CD14-positive monocyte (primary cell): Measurements from ENCODE around the gene DCLRE1B. TPM values are rescaled to one million over a fixed set of nuclear protein-coding genes. Genes with fewer than 3 reads are reported as not detected.
A peak's percentile ranks its signal among the peaks of the same experiment; 100 is the strongest.

Source experiments
- DNase-seq, 3 donors: peaks; one replicate each; pipeline ENCODE4 v3.0.0-alpha.2; 2011 to 2022
- H2AFZ ChIP-seq: 2 replicates; pipeline ENCODE4 v1.6.0; 2012; ENCODE audit warnings: mild to moderate bottlenecking, low read depth, low read length, inconsistent platforms; ENCODE audit not compliant: insufficient read depth, poor library complexity, severe bottlenecking
- H3K27ac ChIP-seq, 2 donors: 1 replicate in 1 of 2; 2 replicates in 1 of 2; pipeline ENCODE4 v1.5.1; 2012 to 2013; ENCODE audit warnings: low read length in 2 of 2, control low read depth in 1 of 2, inconsistent platforms in 1 of 2, low read depth in 1 of 2, mild to moderate bottlenecking in 1 of 2
- H3K27me3 ChIP-seq, 2 donors: one replicate each; pipeline versions ENCODE4 v1.6.0 to v1.6.1; 2011 to 2013; ENCODE audit warnings: low read length in 2 of 2; ENCODE audit not compliant: control insufficient read depth in 2 of 2, insufficient read depth in 2 of 2
- H3K36me3 ChIP-seq, 2 donors: replicated peaks in 1 of 2; 1 replicate in 1 of 2; 2 replicates in 1 of 2; pipeline versions ENCODE4 v1.5.1 to v1.6.1; 2012 to 2013; ENCODE audit warnings: low read length in 2 of 2, control low read depth in 1 of 2, inconsistent platforms in 1 of 2, mild to moderate bottlenecking in 1 of 2; ENCODE audit not compliant: insufficient read depth in 2 of 2, control insufficient read depth in 1 of 2
- H3K4me1 ChIP-seq, 2 donors: 1 replicate in 1 of 2; 2 replicates in 1 of 2; pipeline versions ENCODE4 v1.5.1 to v1.6.1; 2012 to 2013; ENCODE audit warnings: low read length in 2 of 2, control low read depth in 1 of 2, inconsistent platforms in 1 of 2, mild to moderate bottlenecking in 1 of 2, moderate library complexity in 1 of 2; ENCODE audit not compliant: insufficient read depth in 2 of 2, control insufficient read depth in 1 of 2
- H3K4me2 ChIP-seq: replicated peaks from 2 replicates; pipeline ENCODE3; 2012; ENCODE audit warnings: low read length, moderate library complexity, mild to moderate bottlenecking; ENCODE audit not compliant: poor library complexity, severe bottlenecking; ENCODE audit errors: extremely low read depth
- H3K4me3 ChIP-seq, 3 experiments: fragments of 200-600 bp in 1 of 3; sonication (generic) in 1 of 3; replicated peaks in 1 of 3; 1 replicate in 2 of 3; 2 replicates in 1 of 3; pipeline ENCODE4 v1.5.1; 2011 to 2013; ENCODE audit warnings: low read length in 3 of 3, mild to moderate bottlenecking in 3 of 3, control low read depth in 2 of 3, low read depth in 2 of 3, inconsistent platforms in 1 of 3, moderate library complexity in 1 of 3
- H3K79me2 ChIP-seq: 2 replicates; pipeline ENCODE4 v1.6.0; 2012; ENCODE audit warnings: mild to moderate bottlenecking, control low read depth, inconsistent platforms, low read length, moderate library complexity; ENCODE audit not compliant: insufficient read depth
- H3K9ac ChIP-seq: 2 replicates; pipeline ENCODE4 v1.6.0; 2017; ENCODE audit warnings: low read length, mild to moderate bottlenecking; ENCODE audit not compliant: insufficient read depth, poor library complexity, severe bottlenecking
- H3K9me3 ChIP-seq, 2 donors: replicated peaks in 1 of 2; 1 replicate in 1 of 2; 2 replicates in 1 of 2; pipeline versions ENCODE4 v1.5.1 to v1.6.1; 2012 to 2013; ENCODE audit warnings: low read length in 2 of 2, control low read depth in 1 of 2; ENCODE audit not compliant: control insufficient read depth in 1 of 2, insufficient read depth in 1 of 2
- H4K20me1 ChIP-seq: 2 replicates; pipeline ENCODE4 v1.6.0; 2012; ENCODE audit warnings: mild to moderate bottlenecking, low read length, control low read depth, moderate library complexity; ENCODE audit not compliant: insufficient read depth
- H3K27ac Mint-ChIP-seq, 7 donors: one replicate each; pipeline ENCODE4 v1.8.0; 2020; ENCODE audit warnings: mild to moderate bottlenecking in 7 of 7, mixed read lengths in 7 of 7, moderate library complexity in 6 of 7, inconsistent platforms in 2 of 7
- H3K27me3 Mint-ChIP-seq, 3 donors: one replicate each; pipeline ENCODE4 v1.8.0; 2021 to 2022; ENCODE audit warnings: low read depth in 3 of 3, mild to moderate bottlenecking in 3 of 3, mixed read lengths in 3 of 3, moderate library complexity in 3 of 3, inconsistent platforms in 1 of 3
- H3K36me3 Mint-ChIP-seq, 2 donors: one replicate each; pipeline ENCODE4 v1.8.0; 2020; ENCODE audit warnings: mixed read lengths in 2 of 2, inconsistent platforms in 1 of 2, mild to moderate bottlenecking in 1 of 2
- H3K4me1 Mint-ChIP-seq: one replicate; pipeline ENCODE4 v1.8.0; 2020; ENCODE audit warnings: mild to moderate bottlenecking, mixed read lengths
- H3K4me3 Mint-ChIP-seq, 2 donors: one replicate each; pipeline ENCODE4 v1.8.0; 2020; ENCODE audit warnings: mild to moderate bottlenecking in 2 of 2, mixed read lengths in 2 of 2, moderate library complexity in 1 of 2
- H3K9me3 Mint-ChIP-seq, 7 donors: one replicate each; pipeline ENCODE4 v1.8.0; 2020 to 2022; ENCODE audit warnings: mixed read lengths in 7 of 7, mild to moderate bottlenecking in 6 of 7, moderate library complexity in 6 of 7, inconsistent platforms in 2 of 7
- WGBS: methylation state at CpG from one replicate; pipeline ENCODE4 v1.1.5; 2013; ENCODE audit warnings: missing lambda C conversion rate; ENCODE audit not compliant: insufficient coverage; 5-methylcytosine and 5-hydroxymethylcytosine counted together
- intact Hi-C, 2 donors: fragments of 100-400 bp; cut with micrococcal nuclease; formaldehyde crosslinking; loops; one replicate each; pipeline versions ENCODE4 v1.15.0 to v1.15.1; 2023
- polyA plus RNA-seq, 3 donors: library from polyadenylated mRNA; depleted of rRNA in 1 of 3; unstranded in 2 of 3; stranded (reverse) in 1 of 3; fragments of 300-500 nt in 2 of 3; fragments of >200 nt in 1 of 3; fragmentation: Illumina TruSeq in 2 of 3; gene quantifications; 1 replicate in 2 of 3; 2 replicates in 1 of 3; pipeline ENCODE4 v1.2.3, GENCODE V29; 2012 to 2021
- TF ChIP-seq, protein P1 (sequence below): fragments of 200-600 bp; IDR thresholded peaks from one replicate; pipeline ENCODE4 v1.8.0; 2022; ENCODE audit warnings: antibody characterized with exemption, mild to moderate bottlenecking

Gene DCLRE1B
- polyA plus RNA-seq, 3 donors, result 3.0 to 5.7 (median 4.5) TPM

DNA sequence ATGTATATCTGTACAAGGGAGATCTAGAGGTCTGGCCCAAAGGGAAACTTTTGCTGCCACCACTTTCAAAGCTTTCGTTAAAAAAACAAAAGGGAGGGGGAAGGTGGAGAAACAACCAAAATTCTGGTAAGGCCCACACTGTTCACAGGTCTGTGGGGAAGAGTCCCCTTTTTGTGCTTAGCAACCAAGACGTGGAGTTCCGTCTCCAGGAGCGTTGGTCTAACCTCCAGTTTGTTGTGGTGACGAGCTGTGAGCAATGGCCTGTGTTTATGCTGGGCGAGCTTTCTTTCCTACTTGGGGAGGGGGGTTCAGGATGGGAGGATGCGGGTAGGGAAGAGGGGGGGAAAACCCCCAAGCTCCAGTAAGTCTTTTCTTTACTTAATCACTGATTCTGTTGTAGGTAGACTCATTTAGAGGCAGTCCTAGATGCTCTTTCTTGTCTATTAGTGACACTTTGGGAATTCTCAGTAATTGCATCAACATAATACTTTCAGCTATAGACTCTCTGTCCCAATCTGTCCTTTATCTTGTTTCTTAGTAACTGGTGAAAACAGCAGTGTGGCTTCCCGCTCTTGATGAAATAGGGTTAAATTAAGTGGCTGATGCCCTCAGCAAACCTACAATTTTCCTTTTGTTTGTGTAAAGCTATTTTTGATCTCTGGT is 25.5 kb downstream of the DCLRE1B start:
- Mint-ChIP-seq H3K27me3 (peaks cover 1 to 3% (median 2%) of the 10 kb centered on the region in 3 donors), H3K27ac (peak overlapping the region; percentile 98 to 99 (median 98)), H3K4me3 (peak overlapping the region; percentile 95 to 96), H3K4me1 (peaks cover 59% of the 10 kb centered on the region), H3K36me3 (peaks cover 5 to 8% of the 10 kb centered on the region in 2 donors), H3K9me3 (peaks cover 0 to 4% (median 0%) of the 10 kb centered on the region in 7 donors)
- WGBS, result 0% methylated on average over 5 of the region's 8 CpGs
- H3K9ac ChIP-seq, result peak overlapping the region; percentile 98
- peaks cover 55% of the 10 kb centered on the region for H4K20me1 ChIP-seq
- no peaks in the 10 kb centered on the region for H3K27me3 ChIP-seq
- no peaks in the 10 kb centered on the region for H3K9me3 ChIP-seq
- H3K4me2 ChIP-seq, result peak overlapping the region; percentile 80
- H2AFZ ChIP-seq, result peak overlapping the region; percentile 95
- H3K36me3 ChIP-seq, result no peaks in the 10 kb centered on the region
- TF ChIP-seq, protein P1, sequence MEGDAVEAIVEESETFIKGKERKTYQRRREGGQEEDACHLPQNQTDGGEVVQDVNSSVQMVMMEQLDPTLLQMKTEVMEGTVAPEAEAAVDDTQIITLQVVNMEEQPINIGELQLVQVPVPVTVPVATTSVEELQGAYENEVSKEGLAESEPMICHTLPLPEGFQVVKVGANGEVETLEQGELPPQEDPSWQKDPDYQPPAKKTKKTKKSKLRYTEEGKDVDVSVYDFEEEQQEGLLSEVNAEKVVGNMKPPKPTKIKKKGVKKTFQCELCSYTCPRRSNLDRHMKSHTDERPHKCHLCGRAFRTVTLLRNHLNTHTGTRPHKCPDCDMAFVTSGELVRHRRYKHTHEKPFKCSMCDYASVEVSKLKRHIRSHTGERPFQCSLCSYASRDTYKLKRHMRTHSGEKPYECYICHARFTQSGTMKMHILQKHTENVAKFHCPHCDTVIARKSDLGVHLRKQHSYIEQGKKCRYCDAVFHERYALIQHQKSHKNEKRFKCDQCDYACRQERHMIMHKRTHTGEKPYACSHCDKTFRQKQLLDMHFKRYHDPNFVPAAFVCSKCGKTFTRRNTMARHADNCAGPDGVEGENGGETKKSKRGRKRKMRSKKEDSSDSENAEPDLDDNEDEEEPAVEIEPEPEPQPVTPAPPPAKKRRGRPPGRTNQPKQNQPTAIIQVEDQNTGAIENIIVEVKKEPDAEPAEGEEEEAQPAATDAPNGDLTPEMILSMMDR, result no peak
- H3K4me1 ChIP-seq, result peaks cover 43 to 62% of the 10 kb centered on the region in 2 donors
- peaks cover 70% of the 10 kb centered on the region for H3K79me2 ChIP-seq
- peak overlapping the region; percentile 70 to 99 (median 94) for H3K4me3 ChIP-seq
- intact Hi-C loops, result loop anchor here (5.0 kb wide), 2 partner anchors 58 to 63 kb away; partner anchors contain the start of gene PTPN22 (in 1 of the 2)
- peak; percentile 81 to 94 (median 85) for DNase-seq
- peak overlapping the region; percentile 91 to 99 for H3K27ac ChIP-seq

DNA sequence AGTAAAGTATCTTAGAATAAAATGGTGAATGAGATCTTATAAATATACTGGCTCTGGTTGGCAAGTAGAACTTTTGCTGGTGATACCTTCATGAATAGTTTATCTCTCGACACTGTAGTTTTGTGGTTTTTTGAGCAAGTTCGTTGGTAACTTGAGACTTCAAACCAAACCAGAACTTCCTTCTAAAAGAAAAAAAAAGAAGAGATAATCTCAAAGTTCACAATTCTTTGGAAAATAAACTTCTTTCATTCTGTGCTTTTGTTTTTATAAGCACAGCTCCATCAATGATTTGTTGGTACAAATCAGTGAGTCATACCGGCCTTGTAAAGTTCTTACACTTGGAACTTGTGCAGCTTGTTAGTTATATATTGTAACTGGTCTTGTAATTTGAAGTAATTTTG is 26.3 kb downstream of the DCLRE1B start:
- Mint-ChIP-seq H3K36me3 (peaks cover 5 to 8% of the 10 kb centered on the region in 2 donors), H3K9me3 (peaks cover 0 to 4% (median 0%) of the 10 kb centered on the region in 7 donors), H3K4me3 (peak overlapping the region; percentile 95 to 96), H3K4me1 (peaks cover 67% of the 10 kb centered on the region), H3K27ac (peak overlapping the region; percentile 98 to 99 (median 98)), H3K27me3 (peaks cover 1 to 3% (median 2%) of the 10 kb centered on the region in 3 donors)
- peak overlapping the region in 1 of 2 donors; percentile 99 for H3K27ac ChIP-seq
- H3K4me1 ChIP-seq, result peaks cover 43 to 62% of the 10 kb centered on the region in 2 donors
- peaks cover 63% of the 10 kb centered on the region for H4K20me1 ChIP-seq
- no peak overlapping the region for H2AFZ ChIP-seq
- H3K9ac ChIP-seq, result peak overlapping the region; percentile 98
- H3K79me2 ChIP-seq, result peaks cover 78% of the 10 kb centered on the region
- intact Hi-C loops, result loop anchor here (5.0 kb wide), 2 partner anchors 59 to 64 kb away; partner anchors contain the start of gene PTPN22 (in 1 of the 2)
- H3K4me2 ChIP-seq, result peak overlapping the region; percentile 80
- no CpG with 5 or more reads among the region's 3 CpGs for WGBS
- peak overlapping the region; percentile 70 to 99 (median 94) for H3K4me3 ChIP-seq
- TF ChIP-seq, protein P1, result no peak
- no peaks in the 10 kb centered on the region for H3K27me3 ChIP-seq
- DNase-seq, result peak in 2 of 3 donors; percentile 50 to 51
- H3K36me3 ChIP-seq, result no peaks in the 10 kb centered on the region
- H3K9me3 ChIP-seq, result no peaks in the 10 kb centered on the region
